CD4-positive, alpha-beta T cell treated with Interleukin-1 beta for 1 hour (primary cell): ENCODE results near the gene CAST.

ENCODE experiments used
- DNase-seq, 2 donors: peaks; one replicate each; pipeline ENCODE4 v3.0.0-alpha.2; 2020 to 2022

Gene CAST

DNA sequence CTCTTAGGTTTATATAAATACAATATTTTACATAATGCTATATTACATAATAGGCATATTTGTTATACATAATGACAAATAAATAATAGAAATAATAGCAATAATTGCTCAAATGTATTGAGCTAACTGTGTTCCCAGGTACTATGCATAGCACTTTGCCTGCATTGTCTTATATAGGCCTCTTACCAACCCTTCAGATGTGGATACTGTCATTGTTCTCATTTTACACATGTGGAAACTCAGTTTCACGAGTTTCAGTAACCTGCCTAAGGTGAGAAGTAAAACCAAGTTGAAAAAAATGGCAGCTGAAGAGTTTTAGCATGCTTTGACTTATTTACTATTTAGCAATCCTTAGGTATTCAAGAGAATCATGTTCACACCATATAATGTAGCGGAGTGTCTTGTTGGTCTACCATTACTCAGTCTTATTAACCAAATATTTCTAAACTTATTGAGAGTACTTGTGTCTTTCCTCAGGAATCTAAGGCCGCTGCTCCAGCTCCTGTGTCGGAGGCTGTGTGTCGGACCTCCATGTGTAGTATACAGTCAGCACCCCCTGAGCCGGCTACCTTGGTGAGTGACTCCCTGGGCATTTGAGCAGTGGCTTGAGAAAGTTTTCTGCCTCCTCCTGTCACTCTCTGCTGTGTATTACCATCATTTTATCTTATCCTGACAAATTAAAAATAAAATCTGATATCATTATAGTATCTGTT, 88.1 kb downstream of the CAST start:
- no peak for DNase-seq

GRCh38 chr5:96751203-96752169, 89.3 kb downstream of the CAST start:
- DNase-seq, result no peak

DNA sequence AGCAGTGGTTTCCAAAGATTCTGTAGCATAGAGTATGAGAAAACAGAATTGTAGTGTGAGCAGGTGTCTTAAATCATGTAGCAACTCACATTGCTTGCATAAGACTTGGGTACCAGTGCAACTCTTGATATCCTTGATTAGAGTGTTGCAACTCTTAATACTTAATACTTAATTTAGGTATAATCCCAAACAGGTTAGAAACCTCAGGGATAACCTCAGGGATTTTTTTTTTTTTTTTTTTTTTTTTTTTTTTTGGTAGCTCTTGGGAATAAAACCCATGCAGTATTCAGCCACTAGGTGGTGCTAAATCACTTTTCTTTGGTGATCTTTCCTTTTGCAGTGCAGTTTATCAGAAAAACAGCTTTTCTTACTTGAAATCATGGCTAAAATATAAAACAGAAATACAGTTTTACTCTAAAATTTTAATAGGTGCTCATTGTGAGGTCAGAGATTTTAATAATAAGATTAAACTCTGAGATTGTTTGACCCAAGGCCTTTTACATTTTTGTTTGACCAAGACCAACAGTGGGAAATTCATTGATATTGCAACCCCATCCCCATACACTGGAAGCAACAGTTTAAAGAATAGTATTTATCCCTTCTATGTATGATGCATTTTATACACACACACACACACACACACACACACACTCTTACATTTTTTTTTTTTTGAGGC, 90.3 kb downstream of the CAST start:
- DNase-seq, result peak in 1 of 2 donors; percentile 73

GRCh38 chr5:96753017-96753397, 90.8 kb downstream of the CAST start:
- DNase-seq, result no peak

DNA sequence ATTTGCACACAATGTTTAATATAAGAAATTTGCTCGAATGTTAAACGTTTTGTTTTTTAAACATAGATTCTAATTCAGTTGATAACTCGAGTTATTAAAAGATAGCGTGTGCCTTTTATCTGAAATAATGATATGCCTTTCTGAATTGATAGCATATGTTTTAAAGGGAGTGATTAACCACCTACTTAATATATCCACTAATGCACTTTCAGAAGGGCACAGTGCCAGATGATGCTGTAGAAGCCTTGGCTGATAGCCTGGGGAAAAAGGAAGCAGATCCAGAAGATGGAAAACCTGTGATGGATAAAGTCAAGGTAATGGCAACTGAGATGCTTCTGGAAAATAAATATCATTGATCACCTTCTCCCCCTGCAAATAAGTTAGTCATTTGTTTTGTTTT, 91.7 kb downstream of the CAST start:
- no peak for DNase-seq

GRCh38 chr5:96755851-96756250, 93.7 kb downstream of the CAST start:
- no peak for DNase-seq

DNA sequence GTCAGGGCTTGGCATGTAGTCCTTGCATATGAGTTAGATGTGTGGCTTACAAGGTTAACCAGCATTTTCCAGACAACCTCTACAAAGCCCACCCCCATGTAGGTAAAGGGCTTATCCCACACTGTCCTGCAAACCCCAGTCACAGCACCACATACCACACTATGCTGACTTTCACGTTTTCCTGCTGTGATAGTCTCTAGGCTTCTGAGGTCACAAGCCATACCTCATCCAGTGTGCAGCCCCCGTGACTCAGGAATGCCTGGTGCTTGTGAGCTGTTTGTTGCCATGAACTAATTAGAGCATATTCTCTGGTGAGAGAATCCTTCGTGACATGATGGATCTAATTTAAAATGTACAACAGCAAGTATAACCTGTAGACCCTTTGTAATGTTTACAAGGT, 94.8 kb downstream of the CAST start:
- no peak for DNase-seq

DNA sequence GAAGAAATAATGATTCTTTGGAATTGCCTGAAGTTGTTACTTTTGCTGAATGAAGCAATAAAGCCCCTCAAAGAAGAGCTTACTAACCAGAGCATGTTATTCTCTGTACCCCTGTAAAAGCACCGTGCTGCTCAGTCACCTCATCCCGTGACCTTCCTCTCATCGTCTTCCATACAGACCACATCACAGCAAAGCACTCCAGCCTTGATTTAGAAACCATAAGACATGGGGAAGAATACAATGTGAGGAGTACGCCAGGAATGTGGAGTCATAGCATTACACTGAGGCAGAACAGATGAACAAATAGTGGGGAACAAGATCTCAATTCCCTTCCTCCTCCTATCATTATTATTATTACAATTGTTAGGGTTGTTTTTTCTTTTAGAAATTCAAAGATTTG, 96.4 kb downstream of the CAST start:
- DNase-seq, result no peak

DNA sequence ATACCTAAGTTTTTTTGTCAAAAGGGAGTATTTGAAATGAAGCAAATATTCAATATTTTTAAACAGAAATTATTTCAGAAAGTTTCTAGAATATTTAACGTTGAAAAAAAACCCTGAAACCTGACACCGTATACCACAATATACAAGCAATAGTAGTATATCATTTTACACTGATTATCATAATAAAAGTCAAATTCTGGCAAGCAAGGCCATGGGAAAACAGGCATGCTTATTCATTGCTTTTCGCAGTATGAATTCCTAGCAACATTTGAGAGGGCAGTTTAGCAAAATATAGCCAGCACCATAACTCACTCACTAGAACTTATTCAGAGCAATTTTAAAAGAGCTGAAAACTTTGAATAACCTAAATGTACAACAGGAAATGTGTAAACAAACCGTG, 99.4 kb downstream of the CAST start:
- no peak for DNase-seq

DNA sequence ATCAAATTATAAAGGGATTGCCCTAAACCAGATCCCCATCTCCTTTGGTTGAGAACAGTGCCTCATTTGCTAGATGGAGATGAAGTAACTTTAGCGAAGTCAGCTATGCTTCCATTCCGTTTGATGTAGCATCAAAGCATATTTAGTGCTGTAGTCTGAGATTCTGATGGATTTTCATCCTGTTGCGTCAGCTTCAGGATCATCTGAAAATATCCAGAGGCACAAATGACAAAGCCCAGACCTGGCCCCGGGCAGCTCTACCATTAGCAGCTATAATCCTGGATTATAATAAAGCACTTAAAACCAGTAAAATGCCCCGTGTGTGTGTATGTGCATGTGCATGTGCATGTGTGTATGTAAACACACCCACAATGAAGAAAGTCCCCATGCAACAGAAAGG, 100.8 kb downstream of the CAST start:
- DNase-seq, result no peak

GRCh38 chr5:96765043-96765442, 102.9 kb downstream of the CAST start:
- no peak for DNase-seq

- no peak for DNase-seq
These were observed 106.6 kb downstream of the CAST start for GRCh38 chr5:96768708-96769251.

GRCh38 chr5:96771395-96771794, 109.2 kb downstream of the CAST start:
- DNase-seq, result no peak

GRCh38 chr5:96772111-96772510, 109.9 kb downstream of the CAST start:
- DNase-seq, result no peak

- no peak for DNase-seq
These were observed 110.4 kb downstream of the CAST start for GRCh38 chr5:96772542-96772941.

- DNase-seq, result no peak
These were observed 112.9 kb downstream of the CAST start for GRCh38 chr5:96775050-96775449.

DNA sequence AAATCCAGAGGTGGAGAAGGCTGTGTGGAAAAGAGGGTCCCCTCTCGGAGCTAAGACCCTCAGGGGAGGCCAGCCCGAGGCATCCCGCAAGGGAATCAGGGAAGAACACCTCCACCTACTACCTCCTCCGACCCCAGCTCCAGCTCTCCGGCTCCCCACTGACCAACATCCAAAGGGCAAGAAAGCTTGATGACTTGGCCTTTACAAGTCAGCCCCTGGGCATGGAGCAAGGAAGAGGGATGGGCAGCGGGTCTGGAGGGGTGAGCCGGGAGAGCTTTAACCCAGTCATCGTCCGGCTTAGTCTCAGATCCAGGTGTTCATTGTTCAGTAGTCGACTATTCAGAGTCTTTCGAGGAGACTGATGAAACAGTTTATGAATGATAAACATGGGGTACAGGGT, 113.5 kb downstream of the CAST start:
- DNase-seq, result no peak

DNA sequence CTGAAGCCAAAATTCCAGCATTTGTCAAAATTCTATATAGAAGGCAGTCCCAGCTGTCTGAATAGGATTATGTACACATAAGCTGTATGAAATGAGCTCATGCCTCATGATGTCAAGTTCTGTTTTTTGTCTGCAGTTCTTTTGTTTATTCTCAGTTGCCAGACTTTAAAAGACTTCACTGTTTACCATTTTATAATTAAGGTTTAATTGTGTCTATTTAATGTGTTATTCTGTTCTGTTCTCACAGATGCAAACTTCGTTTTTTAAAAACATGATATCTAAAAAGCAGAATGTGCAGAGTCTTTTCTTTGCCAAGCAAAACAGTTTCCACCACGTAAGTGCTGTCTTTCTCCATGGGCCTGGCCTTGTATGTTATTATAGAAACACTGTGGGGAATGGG, 114.4 kb downstream of the CAST start:
- DNase-seq, result no peak

DNA sequence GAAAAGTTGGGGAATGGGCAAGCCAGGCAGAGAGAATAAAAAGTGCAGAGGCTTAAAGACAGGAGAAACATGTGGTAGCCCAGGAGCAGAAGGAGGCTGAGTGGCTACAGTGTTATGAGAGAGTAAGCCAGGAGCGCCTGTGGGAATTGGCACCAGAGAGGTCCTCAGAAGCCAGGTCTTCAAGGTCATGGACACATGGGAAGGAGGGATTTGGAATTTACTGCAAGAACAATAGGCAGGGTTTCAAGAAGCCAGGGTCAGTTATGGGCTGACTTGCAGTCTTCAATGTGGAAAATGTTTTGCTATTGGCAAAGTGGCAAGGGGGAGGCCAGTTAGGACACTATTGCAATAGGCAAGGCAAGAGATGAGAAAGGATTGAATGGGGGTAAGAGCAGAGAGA, 116.2 kb downstream of the CAST start:
- no peak for DNase-seq

- no peak for DNase-seq
These were observed 118.5 kb downstream of the CAST start for GRCh38 chr5:96780626-96781025.

- no peak for DNase-seq
These were observed 119.1 kb downstream of the CAST start for GRCh38 chr5:96781031-96781971.

DNA sequence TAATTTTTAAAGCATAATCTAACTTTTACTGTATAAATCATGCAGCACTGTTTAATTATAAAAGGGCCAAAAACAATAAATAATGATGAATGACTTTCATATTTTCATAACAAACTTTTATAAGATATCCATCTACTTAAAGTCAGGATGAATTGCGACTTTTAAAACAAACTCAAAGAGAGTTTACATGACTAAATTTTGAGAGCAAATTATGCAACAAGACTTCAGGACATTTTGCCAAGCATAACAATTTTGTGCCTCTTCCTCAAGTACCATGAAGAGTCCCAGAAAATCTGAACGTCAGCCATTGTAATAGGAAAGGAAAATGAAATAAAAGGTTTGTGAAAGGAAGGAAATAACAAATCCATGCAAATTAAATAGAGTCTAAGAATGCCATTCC, 121.2 kb downstream of the CAST start:
- DNase-seq, result no peak
